Testis (tissue), 2 donors: ENCODE results near the gene SCPEP1.

Experiments used
- POLR2A ChIP-seq: fragments of 450-650 bp; IDR thresholded peaks from one replicate; pipeline ENCODE4 v1.6.1; 2017; ENCODE audit warnings: antibody characterized with exemption, mild to moderate bottlenecking, moderate library complexity
- TF ChIP-seq, protein P1 (sequence below), 3 experiments: fragments of 450-650 bp in 2 of 3; fragments of 200-600 bp in 1 of 3; sonication (generic) in 1 of 3; IDR thresholded peaks; one replicate each; pipeline ENCODE4 v1.5.1; 2016 to 2019; ENCODE audit warnings: antibody characterized with exemption in 3 of 3, mild to moderate bottlenecking in 2 of 3, moderate library complexity in 1 of 3

DNA sequence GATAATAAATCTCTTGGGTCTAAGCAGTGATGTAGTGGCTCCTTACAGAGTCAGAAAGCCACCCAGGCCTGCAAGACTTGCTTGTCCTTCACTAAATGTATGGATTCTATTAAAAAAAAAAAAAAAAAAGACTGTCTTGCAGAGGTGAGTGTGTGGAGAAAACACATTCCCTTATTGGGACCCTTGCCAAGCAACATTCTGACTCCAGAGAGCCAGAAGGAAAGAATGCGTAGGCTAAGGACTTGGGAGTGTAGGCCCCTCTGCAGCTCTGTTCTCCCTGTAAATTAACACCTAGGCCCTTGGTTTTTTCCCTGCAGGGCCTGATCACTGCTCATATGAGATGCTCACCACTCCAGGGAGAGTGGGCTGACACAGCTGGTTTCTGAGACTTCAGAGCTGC, 17.8 kb downstream of the SCPEP1 start:
- no peak for TF ChIP-seq POLR2A
- TF ChIP-seq, protein P1, sequence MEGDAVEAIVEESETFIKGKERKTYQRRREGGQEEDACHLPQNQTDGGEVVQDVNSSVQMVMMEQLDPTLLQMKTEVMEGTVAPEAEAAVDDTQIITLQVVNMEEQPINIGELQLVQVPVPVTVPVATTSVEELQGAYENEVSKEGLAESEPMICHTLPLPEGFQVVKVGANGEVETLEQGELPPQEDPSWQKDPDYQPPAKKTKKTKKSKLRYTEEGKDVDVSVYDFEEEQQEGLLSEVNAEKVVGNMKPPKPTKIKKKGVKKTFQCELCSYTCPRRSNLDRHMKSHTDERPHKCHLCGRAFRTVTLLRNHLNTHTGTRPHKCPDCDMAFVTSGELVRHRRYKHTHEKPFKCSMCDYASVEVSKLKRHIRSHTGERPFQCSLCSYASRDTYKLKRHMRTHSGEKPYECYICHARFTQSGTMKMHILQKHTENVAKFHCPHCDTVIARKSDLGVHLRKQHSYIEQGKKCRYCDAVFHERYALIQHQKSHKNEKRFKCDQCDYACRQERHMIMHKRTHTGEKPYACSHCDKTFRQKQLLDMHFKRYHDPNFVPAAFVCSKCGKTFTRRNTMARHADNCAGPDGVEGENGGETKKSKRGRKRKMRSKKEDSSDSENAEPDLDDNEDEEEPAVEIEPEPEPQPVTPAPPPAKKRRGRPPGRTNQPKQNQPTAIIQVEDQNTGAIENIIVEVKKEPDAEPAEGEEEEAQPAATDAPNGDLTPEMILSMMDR (IDR thresholded peaks at IDR 0.05) = no peak
